HEK293 (cell line): ENCODE results near the gene ABLIM2.

ENCODE experiments used
- CTCF ChIA-PET: fragments of 350-600 bp; formaldehyde crosslinking; extraction: SDS; loops from one replicate; lab custom pipeline; 2021; ENCODE audit warnings: antibody characterized with exemption; lab: Yijun Ruan, JAX
- POLR2A ChIA-PET: fragments of 300-600 bp; formaldehyde crosslinking; extraction: SDS; loops from one replicate; lab custom pipeline; 2020; ENCODE audit warnings: antibody characterized with exemption, inconsistent platforms; lab: Yijun Ruan, JAX
- H3K27ac ChIP-seq: fragments of 200-500 bp; sonication (Bioruptor generic); 2 replicates; pipeline ENCODE4 v1.5.1; 2014; ENCODE audit warnings: low read depth, low read length, control low read depth, inconsistent platforms; ENCODE audit errors: extremely low read depth
- H3K36me3 ChIP-seq, 2 experiments: fragments of 200-500 bp in 1 of 2; sonication (Bioruptor generic) in 1 of 2; 1 replicate in 1 of 2; 2 replicates in 1 of 2; pipeline ENCODE4 v1.5.1; 2014 to 2017; ENCODE audit warnings: inconsistent platforms in 2 of 2, low read length in 2 of 2; ENCODE audit not compliant: control insufficient read depth in 2 of 2, insufficient read depth in 1 of 2
- H3K4me1 ChIP-seq: fragments of 200-500 bp; sonication (Bioruptor generic); 2 replicates; pipeline ENCODE4 v1.5.1; 2014; ENCODE audit warnings: mild to moderate bottlenecking, low read length, inconsistent platforms; ENCODE audit not compliant: control insufficient read depth, insufficient read depth
- H3K4me3 ChIP-seq: 2 replicates; pipeline ENCODE4 v1.5.1; 2011; ENCODE audit warnings: low read depth, mild to moderate bottlenecking, control low read depth, low read length, moderate library complexity
- H3K9me3 ChIP-seq: fragments of 200-500 bp; sonication (Bioruptor generic); 2 replicates; pipeline ENCODE4 v1.5.1; 2014; ENCODE audit warnings: low read depth, low read length, inconsistent platforms; ENCODE audit not compliant: control insufficient read depth, insufficient read depth
- ELK4 ChIP-seq: IDR thresholded peaks from 2 replicates; pipeline ENCODE4 v1.6.1; 2011; ENCODE audit warnings: mild to moderate bottlenecking, low read depth, low read length, borderline replicate concordance
- FEZF1 ChIP-seq: fragments of 450-650 bp; formaldehyde crosslinking; IDR thresholded peaks from 2 replicates; pipeline ENCODE4 v1.5.1; 2016; ENCODE audit warnings: missing biosample characterization, missing genetic modification characterization
- HOXC10 ChIP-seq: sonication (generic); formaldehyde crosslinking; IDR thresholded peaks from 2 replicates; pipeline ENCODE4 v1.8.1; 2023; ENCODE audit warnings: mild to moderate bottlenecking, missing genetic modification reagents
- MEIS1 ChIP-seq: sonication (generic); formaldehyde crosslinking; IDR thresholded peaks from 2 replicates; pipeline ENCODE4 v1.8.1; 2022; ENCODE audit warnings: missing genetic modification reagents, mild to moderate bottlenecking, borderline replicate concordance
- MYNN ChIP-seq: fragments of 450-650 bp; formaldehyde crosslinking; IDR thresholded peaks from 2 replicates; pipeline ENCODE4 v1.5.1; 2016; ENCODE audit warnings: missing biosample characterization, missing genetic modification characterization, borderline replicate concordance
- PRDM6 ChIP-seq: fragments of 450-650 bp; formaldehyde crosslinking; IDR thresholded peaks from 2 replicates; pipeline ENCODE4 v1.5.1; 2017; ENCODE audit warnings: missing biosample characterization, missing genetic modification characterization
- REPIN1 ChIP-seq: fragments of 450-650 bp; formaldehyde crosslinking; IDR thresholded peaks from 2 replicates; pipeline ENCODE4 v1.5.1; 2017; ENCODE audit warnings: missing biosample characterization, missing genetic modification characterization, low read depth
- SETDB1 ChIP-seq: IDR thresholded peaks from one replicate; pipeline ENCODE4 v1.6.1; 2017; ENCODE audit warnings: mild to moderate bottlenecking, low read length, moderate library complexity, mixed read lengths; ENCODE audit not compliant: insufficient read length
- ZBTB26 ChIP-seq: fragments of 450-650 bp; formaldehyde crosslinking; optimal IDR thresholded peaks from 2 replicates; pipeline ENCODE3; 2016; ENCODE audit warnings: missing biosample characterization, mild to moderate bottlenecking, missing genetic modification characterization
- ZBTB44 ChIP-seq: fragments of 450-650 bp; IDR thresholded peaks from 2 replicates; pipeline ENCODE4 v1.5.1; 2018; ENCODE audit warnings: missing biosample characterization, mild to moderate bottlenecking, missing genetic modification characterization
- ZBTB7A ChIP-seq: fragments of 450-650 bp; formaldehyde crosslinking; IDR thresholded peaks from 2 replicates; pipeline ENCODE4 v1.5.1; 2016; ENCODE audit warnings: low read depth, missing biosample characterization, missing genetic modification characterization
- ZNF138 ChIP-seq: fragments of 450-650 bp; formaldehyde crosslinking; IDR thresholded peaks from 2 replicates; pipeline ENCODE4 v1.5.1; 2016; ENCODE audit warnings: missing biosample characterization, missing genetic modification characterization, borderline replicate concordance
- ZNF155 ChIP-seq: fragments of 450-650 bp; formaldehyde crosslinking; IDR thresholded peaks from 2 replicates; pipeline ENCODE4 v1.5.1; 2016; ENCODE audit warnings: missing biosample characterization, missing genetic modification characterization
- ZNF248 ChIP-seq: fragments of 450-650 bp; formaldehyde crosslinking; IDR thresholded peaks from 2 replicates; pipeline ENCODE4 v1.5.1; 2017; ENCODE audit warnings: missing biosample characterization, missing genetic modification characterization
- ZNF404 ChIP-seq: fragments of 450-650 bp; formaldehyde crosslinking; IDR thresholded peaks from 2 replicates; pipeline ENCODE4 v1.5.1; 2017; ENCODE audit warnings: missing biosample characterization, missing genetic modification characterization
- ZNF416 ChIP-seq: fragments of 450-650 bp; formaldehyde crosslinking; IDR thresholded peaks from 2 replicates; pipeline ENCODE4 v1.5.1; 2016; ENCODE audit warnings: missing biosample characterization, missing genetic modification characterization
- ZNF561 ChIP-seq: fragments of 450-650 bp; IDR thresholded peaks from 2 replicates; pipeline ENCODE4 v1.5.1; 2018; ENCODE audit warnings: missing biosample characterization, missing genetic modification characterization, borderline replicate concordance
- ZNF621 ChIP-seq: fragments of 450-650 bp; formaldehyde crosslinking; IDR thresholded peaks from 2 replicates; pipeline ENCODE4 v1.5.1; 2017; ENCODE audit warnings: missing biosample characterization, missing genetic modification characterization
- ZNF639 ChIP-seq: fragments of 450-650 bp; formaldehyde crosslinking; IDR thresholded peaks from 2 replicates; pipeline ENCODE4 v1.5.1; 2016; ENCODE audit warnings: missing biosample characterization, missing genetic modification characterization
- ZNF791 ChIP-seq: fragments of 450-650 bp; formaldehyde crosslinking; IDR thresholded peaks from 2 replicates; pipeline ENCODE4 v1.5.1; 2016; ENCODE audit warnings: missing biosample characterization, missing genetic modification characterization
- ZNF837 ChIP-seq: fragments of 450-650 bp; formaldehyde crosslinking; IDR thresholded peaks from 2 replicates; pipeline ENCODE4 v1.5.1; 2016; ENCODE audit warnings: missing biosample characterization, missing genetic modification characterization
- ZSCAN30 ChIP-seq: fragments of 450-650 bp; IDR thresholded peaks from 2 replicates; pipeline ENCODE4 v1.5.1; 2018; ENCODE audit warnings: missing biosample characterization, mild to moderate bottlenecking, missing genetic modification characterization, moderate library complexity

ABLIM2 gene

GRCh38 chr4:7960790-7961655 lies 197.6 kb downstream of the ABLIM2 start (continued):
- no peak for TF ChIP-seq ZNF404 (tag by site-specific recombination)
- no peak for TF ChIP-seq REPIN1
- TF ChIP-seq ZNF138: no peak
- no peak for TF ChIP-seq MYNN (tag by site-specific recombination)

- no peak overlapping the region for H3K27ac ChIP-seq
- no peaks in the 10 kb centered on the region for H3K36me3 ChIP-seq
- ChIA-PET POLR2A (no interaction called here), CTCF (interaction anchor here (0.8 kb wide), 1 partner anchor 56 kb away, joined by 6 read pairs; no protein-coding TSS in a partner anchor)
- no peak overlapping the region for H3K4me3 ChIP-seq
- TF ChIP-seq ZNF416 (tag by site-specific recombination) (no peak), FEZF1 (no peak), SETDB1 (no peak), ZNF621 (no peak), ZNF791 (no peak), ZNF561 (tag by site-specific recombination) (no peak), ZBTB26 (tag by site-specific recombination) (no peak), ZBTB44 (no peak), HOXC10 (no peak), ZNF248 (no peak), ZNF155 (tag by site-specific recombination) (no peak), ZNF837 (tag by site-specific recombination) (no peak)
- no peaks in the 10 kb centered on the region for H3K4me1 ChIP-seq
- no peaks in the 10 kb centered on the region for H3K9me3 ChIP-seq
These were observed 198.4 kb downstream of the ABLIM2 start for GRCh38 chr4:7960017-7960789.

GRCh38 chr4:7959078-7959477 lies 199.5 kb downstream of the ABLIM2 start:
- Histone ChIP-seq H3K36me3 (no peaks in the 10 kb centered on the region), H3K9me3 (no peaks in the 10 kb centered on the region), H3K4me3 (no peak overlapping the region), H3K27ac (no peak overlapping the region), H3K4me1 (no peaks in the 10 kb centered on the region)
- POLR2A ChIA-PET: no interaction called here
- CTCF ChIA-PET: interaction anchor here (0.8 kb wide), 1 partner anchor 115 kb away, joined by 3 read pairs; no protein-coding TSS in a partner anchor
- TF ChIP-seq MEIS1 (CRISPR knock-in tag): no peak
- no peak for TF ChIP-seq ZNF639 (tag by site-specific recombination)
- TF ChIP-seq ELK4: no peak
- TF ChIP-seq ZSCAN30 (tag by site-specific recombination): no peak
- TF ChIP-seq ZBTB7A: no peak
- TF ChIP-seq PRDM6 (tag by site-specific recombination): no peak
